ENCODE results near the gene BRI3BP.
"Not testable (repeated sequence)": the region's sequence is repeated elsewhere in the genome, so short reads cannot be mapped to it uniquely, and the experiment has no call there.

Gene BRI3BP

DNA sequence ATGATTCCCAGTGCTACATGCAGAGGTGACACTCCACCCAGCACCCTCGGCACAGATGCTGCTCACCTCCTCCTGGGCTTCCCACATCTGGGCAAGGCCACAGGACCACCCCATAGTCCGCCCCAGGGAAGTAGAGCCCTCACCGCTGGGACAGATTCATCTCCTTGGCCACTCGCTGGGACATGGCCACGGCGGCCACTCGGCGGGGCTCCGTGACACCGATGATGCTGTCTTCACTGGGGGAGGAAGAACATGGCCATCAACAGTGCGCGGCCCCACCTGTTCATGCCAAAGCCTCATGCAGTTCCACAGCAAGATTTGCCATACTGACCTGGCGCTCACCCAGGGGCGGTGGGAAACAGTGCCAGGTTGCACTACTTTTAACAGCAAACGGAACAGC is 18.2 kb upstream of the BRI3BP start:
- no peak for DNase-seq

GRCh38 chr12:124976999-124977398 is 16.4 kb upstream of the BRI3BP start:
- DNase-seq: no peak

- DNase-seq: no peak
Measured at GRCh38 chr12:124979568-124979967, 13.9 kb upstream of the BRI3BP start.

DNA sequence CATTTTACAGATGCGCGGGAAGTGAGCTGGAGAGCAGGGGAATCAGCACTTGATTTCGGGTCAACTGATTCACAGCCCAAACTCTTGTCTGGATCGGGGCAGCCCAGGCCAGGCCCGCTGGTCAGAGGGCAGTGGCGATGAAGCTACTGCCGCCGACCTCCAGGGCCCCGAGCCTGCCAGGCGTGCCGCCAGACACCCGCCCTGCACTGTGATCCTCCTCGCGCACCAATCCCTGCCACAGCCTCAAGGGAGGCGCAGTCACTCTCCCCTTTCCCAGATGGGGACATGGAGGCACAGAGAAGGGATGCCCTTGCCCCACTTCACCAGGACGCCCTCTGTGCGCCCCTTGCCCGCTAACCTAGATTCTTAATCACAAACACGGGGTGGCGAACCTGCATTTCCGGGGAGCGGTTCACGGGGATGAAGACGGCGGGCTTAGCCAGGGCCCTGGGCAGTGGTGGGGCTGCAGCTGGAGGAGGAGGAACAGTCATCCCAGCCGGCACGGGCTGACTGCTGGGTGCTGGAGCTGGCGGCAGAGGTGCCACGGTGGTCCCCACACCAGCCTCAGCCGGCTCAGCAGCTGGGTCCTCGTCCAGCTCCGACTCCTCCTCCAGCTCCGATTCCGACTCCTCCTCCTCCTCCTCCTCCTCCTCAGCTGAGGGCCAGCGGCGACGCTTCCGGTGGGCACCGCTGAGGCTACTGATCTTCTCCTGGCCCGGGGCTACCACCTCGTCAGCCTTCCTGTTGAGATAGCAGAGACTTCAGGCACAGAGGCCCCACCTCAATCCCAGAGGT is 13.2 kb upstream of the BRI3BP start:
- DNase-seq: no peak

DNA sequence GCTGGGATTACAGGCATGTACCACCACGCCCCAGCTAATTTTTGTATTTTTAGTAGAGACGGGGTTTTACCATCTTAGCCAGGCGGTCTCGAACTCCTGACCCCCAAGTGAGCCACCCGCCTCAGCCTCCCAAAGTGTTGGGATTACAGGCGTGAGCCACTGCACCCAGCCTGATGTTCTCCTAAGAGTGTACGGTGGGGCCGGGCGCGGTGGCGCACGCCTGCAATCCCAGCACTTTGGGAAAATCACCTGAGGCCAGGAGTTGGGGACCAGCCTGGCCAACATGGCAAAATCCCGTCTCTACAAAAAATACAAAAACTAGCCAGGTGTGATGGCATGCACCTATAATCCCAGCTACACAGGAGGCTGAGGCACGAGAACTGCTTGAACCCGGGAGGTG is 6.6 kb upstream of the BRI3BP start:
- not testable (repeated sequence) for DNase-seq

GRCh38 chr12:124992874-124993625 is 395 bp upstream of the BRI3BP start:
- peak; percentile 7 for DNase-seq

- DNase-seq: no peak
Measured at GRCh38 chr12:124994437-124994975, 1.1 kb downstream of the BRI3BP start.

DNA sequence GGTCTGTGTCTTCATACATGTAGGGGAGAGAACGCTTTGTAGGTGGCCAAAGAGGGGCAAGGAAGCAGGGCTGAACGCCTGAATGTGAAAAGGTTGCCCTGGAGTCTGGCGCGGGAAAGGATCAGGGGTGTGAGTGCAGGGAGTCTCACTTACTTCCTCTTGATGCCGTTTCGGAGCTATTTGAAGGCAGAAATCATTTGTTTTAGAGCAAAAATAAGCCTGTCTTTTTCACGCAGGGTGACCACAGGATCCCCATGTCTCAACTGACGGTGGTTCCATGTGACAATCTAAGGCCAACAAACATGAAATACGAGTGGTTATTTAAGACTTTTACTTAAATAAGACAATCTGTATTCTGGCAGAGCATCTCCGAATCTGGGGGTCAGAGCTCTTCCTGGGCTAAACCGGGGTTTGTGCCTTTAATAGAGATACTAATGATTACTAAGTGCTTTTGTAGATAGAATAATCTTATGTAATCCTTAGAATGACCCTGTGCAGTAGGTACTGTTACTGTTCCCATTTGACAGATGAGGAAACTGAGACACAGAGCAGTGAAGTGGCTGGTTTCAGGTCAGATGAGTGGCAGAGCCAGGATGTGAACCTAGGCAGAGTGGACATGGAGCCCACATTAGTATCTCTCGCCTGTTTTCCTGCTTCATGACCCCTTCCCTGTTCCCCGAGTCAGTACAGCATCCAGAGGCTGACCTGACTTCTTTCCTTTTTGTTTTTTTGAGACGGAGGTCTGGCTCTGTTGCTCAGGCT is 1.9 kb downstream of the BRI3BP start:
- no peak for DNase-seq

- no peak for DNase-seq
Measured at GRCh38 chr12:124998705-124999104, 5.3 kb downstream of the BRI3BP start.

- no peak for DNase-seq
Measured at GRCh38 chr12:125001636-125002035, 8.2 kb downstream of the BRI3BP start.

DNA sequence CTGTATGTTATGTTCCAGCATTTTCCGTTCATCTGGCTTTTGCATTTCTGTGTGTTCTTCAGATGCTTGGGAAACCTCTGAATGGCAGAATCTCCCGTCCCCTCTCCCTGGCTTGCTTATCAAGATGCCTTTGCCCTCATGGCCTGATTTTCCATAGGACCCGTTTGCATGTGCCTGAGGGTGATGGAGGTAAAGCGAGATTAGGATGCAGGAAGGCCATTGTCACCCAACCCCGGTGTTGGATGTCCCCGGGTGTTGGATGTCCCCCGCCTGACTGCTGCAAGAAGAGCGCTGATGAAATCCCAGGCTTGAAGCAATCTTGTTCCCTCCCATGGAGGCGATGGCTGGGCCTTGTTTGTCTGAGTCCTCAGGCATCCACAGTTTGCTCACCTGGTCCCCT is 9.6 kb downstream of the BRI3BP start:
- DNase-seq: no peak

GRCh38 chr12:125004621-125005020 is 11.2 kb downstream of the BRI3BP start:
- no peak for DNase-seq

- no peak for DNase-seq
Measured at GRCh38 chr12:125005652-125006051, 12.2 kb downstream of the BRI3BP start.

DNA sequence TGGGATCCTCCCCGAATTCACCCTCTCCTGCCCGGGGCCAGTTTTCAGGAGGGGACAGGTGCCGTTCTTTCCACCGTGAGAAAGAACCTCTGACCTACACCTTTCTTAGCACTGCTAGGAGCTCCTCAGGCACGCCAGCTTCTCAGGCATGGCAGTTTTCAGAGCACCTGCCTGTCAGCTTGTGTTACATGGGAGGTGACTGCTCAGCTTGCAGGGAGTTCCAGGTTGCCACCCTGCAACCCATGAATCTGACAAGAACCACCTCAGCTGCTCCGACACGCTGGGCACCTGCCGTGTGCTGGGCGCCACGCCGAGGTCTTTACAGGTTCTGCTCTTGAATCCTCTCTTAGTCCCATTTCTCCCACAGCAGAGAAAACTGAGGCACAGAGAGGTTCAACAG is 12.9 kb downstream of the BRI3BP start:
- no peak for DNase-seq

DNA sequence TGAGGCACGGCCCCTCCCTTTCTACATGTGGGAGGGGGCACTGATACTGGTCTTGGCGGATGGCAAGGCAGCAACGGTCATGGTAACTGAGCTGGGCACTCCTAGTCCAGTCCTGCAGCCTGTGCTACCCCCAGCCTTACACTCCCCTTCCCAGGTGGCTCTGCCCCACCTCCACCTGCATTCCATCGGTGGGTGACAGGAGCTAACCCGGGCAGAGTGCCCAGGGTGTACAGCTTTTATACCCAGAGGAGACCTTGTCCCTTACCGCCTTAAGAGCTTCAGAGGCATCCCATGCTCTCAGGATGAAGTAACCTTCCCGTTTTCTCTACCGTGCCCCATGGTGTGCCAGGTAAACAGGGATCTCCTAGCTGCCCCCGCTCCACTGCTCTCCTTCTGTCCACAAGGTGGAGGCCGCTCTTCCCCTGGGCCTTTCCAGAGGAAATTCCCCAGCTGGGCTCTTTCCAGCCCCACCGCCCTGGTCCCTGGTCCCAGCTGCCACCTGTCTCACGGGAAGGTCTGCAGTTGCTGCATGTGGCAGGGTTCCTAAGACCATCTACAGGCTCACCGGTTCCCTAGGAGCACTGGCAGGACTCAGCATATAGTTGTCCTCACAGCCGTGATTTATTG is 20.5 kb downstream of the BRI3BP start:
- DNase-seq: no peak

DNA sequence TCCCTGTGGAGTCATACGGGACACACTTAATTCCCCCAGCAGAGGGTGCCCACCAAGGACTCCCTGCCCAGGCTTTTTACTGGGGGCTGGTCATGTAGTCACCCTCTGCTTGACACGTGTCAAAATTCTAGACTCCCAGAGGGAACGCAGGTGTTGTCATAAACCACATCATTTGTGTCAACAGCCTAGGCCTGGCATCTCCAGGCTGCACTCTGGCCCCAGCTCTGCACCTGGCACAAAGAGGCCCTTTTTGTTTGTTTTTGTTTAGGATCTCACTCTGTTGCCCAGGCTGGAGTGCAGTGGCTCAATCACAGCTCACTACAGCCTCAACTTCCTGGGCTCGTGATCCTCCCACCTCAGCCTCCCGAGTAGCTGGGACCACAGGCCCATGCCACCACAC is 21.1 kb downstream of the BRI3BP start:
- DNase-seq: no peak

GRCh38 chr12:125015680-125016310 is 22.4 kb downstream of the BRI3BP start:
- DNase-seq: no peak

DNA sequence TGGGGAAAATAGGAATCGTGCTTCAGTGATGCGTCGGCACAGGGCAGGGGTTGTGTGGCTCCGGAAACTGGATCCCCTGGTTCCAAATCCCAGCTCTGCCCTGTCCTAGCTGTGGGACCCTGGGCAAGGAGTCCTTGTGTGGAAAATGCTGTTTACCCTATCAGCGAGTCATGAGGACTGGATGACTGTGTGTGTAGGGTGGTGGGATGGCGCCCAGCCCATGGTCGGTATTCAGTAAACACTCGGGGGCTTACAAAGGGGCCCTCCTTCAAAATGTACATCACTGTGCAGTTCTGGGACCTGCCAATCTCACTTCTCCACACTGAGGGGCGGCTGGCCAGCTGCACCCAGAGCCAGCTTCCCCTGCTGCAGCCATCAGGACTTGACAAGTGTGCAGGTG is 24.4 kb downstream of the BRI3BP start:
- DNase-seq: no peak

DNA sequence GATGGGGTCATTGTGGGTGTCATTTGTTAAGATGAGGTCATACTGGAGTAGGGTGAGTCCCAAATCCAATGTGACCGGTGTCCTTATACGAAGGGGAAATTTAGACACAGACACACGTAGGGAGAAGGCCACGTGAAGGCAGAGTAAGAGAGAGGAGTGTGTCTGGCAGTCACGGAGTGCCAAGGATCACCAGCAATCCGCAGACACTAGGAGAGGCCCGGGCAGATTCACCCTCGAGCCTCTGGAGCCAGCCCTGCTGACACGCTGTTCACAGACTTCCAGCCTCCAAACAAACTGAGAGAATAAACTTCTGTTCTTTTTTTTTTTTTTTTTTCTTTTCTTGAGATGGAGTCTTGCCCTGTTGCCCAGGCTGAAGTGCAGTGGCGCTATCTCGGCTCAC is 24.9 kb downstream of the BRI3BP start:
- DNase-seq: no peak

- DNase-seq: no peak
Measured at GRCh38 chr12:125021096-125021495, 27.7 kb downstream of the BRI3BP start.

GRCh38 chr12:125021771-125022170 is 28.3 kb downstream of the BRI3BP start:
- DNase-seq: no peak

DNA sequence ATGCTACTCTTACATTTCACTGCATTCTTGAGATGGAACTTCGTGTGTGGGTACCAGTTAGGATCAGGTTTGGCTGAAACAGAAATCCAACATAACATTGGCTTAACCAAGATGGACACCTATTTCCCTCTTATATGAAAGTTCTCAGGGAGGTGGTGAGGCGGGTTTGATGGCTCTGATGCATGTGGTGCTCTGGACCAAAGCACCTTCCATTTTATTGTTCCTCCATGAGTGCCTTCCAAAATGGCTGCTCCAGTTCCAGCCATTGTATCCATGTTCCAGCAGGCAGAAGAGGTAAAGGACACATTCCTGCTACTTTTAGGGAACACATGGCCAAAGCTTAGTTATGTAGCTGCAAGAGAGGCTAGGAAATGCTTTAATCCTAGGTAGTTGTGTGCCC is 29.6 kb downstream of the BRI3BP start:
- DNase-seq: no peak
